IPS DF 19.7 (cell line): ENCODE measurements around the gene ROBO2.

Experiments
- DNase-seq: peaks from one replicate; pipeline ENCODE4 v3.0.0-alpha.2; 2013; ENCODE audit warnings: low read depth, low spot score

The ROBO2 gene

DNA sequence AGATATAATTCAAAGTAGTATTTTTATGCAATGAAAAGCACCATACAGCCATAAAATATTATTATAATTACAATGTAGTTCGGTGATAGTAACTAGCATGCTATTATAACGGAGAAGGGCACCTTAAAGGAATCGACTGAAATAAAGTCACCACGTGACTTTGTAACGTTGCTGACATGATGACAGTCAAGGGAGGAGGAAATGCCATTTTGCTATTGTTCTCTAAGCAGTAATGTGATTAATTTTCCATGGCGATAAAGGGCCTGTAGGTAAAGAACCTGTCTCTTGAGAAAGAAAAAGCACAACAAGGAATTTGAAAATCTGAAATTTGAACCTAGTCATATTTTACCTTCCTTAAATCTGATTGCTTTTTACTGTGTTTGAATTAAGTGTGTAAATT, 526.2 kb downstream of the ROBO2 start:
- no peak for DNase-seq

DNA sequence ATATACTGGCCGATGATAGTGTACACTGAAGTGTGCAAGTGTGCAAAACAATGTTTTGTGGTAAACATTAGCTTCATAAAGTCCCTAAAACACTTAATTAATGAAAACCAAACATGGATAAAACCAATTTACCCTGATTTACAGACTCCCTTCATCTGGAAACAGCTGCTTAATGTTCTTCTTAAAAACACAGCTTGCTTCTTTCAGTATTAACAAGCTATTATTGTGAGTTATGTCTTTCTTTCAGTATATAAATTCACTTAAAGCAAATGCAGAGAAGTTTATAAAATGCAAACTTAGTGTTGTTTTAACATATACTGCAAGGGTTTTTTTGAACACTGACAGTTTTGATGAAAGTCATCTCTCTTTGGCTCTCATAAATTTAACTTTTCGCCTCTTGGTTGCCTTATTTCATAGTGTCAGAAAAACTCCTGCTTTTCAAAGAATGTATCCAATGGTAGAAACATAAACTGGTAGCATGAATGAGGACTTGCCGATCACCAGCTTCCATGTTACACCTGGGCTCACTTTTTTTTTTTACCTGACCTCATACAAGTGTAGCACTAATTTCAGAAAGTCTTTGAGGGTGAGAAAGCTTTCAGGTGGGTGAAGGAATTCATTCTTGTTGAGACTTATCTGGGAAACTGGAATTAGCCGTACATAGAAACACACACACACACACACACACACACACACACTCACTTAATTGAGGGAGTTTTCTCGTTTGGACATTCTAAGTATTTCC, 532.2 kb downstream of the ROBO2 start:
- DNase-seq, result no peak

DNA sequence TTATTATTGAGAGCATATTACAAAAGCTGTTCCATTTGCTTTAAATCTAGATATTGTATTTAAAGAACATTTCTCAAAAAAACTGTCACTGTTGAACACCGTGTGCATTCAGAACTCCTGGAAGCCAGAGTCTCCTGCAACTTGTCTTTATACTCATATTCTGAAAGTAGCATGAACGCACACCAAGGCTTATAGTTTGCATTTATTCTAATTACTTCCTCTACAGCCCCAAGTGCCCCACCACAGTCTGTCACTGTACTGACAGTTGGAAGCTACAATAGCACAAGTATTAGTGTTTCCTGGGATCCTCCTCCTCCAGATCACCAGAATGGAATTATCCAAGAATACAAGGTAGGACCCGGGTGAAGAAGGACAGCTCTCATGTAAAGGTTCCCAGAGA, 537.4 kb downstream of the ROBO2 start:
- no peak for DNase-seq

DNA sequence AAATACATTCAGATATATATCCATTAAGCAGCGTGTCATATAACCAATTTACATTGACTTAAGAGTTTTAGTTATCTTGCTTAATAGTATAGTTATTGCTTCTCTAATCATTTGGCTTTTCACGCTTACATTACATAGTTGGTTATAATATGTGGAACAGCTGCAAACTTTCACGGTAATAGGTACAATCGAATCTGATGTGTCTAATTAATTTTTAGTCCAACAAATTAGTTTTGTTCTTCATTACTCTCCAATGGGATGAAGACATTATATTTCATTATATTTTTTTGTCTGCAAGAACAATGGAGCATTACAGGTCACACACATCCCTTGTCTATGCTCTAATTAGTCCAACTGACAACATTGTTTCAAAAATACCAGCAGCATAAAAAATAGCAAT, 546.3 kb downstream of the ROBO2 start:
- no peak for DNase-seq

DNA sequence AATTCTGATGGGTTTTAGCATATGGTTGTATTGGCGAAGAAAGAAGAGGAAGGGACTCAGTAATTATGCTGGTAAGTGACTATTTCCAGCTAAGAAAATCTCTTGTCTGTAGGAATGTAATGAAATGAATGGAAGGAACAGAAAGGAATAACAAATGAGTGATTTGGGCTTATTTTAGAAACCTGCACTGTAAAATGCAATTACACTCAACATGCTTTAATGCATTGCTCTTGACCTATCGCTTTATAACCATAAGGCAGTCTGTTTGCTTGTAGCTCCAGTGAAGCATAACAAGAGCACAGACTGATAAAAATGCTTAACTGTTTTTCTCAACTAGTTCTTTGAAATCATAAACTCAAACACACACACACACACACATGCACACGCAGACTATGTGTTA, 549.0 kb downstream of the ROBO2 start:
- no peak for DNase-seq

DNA sequence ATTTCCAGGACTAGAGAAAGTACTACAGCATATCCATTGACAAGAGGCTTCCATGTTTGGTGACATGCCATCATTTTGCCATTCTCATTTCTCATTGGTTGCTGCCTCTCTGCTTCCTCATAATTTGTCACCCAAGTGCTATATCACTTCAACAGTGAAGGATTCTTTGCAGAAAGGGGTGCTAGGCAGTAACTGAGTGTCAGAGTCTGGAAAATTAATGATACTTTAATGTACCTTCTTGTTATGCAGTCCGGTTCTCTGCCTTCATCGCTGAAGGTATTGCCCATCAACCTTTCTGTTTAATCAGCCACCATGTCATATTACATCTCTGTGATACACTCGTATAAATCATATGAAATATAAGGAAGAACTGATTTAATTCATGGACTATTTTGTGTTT, 550.3 kb downstream of the ROBO2 start:
- DNase-seq, result no peak

DNA sequence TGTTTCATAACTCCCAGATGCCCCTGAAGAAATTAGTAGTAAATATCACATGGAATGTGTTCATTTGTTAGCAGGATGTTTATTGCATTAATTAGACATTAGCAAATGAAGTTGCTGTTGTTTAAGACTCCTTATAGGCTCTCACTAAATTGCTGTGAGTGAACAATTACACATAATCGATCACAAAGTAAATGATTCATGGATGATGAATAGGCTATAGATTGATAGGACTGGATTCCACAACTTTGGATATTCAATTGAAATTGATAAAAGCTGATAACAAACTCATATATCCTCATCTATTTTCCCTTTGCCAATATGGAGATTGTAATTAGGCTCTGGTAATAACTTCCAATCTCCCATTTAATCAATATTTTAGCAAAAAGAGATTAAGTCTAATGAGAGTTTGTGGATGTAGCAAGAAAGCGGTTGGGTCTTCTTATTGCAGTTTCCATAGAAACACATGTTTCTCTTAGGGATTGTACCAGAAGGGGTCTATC, 555.5 kb downstream of the ROBO2 start:
- no peak for DNase-seq

DNA sequence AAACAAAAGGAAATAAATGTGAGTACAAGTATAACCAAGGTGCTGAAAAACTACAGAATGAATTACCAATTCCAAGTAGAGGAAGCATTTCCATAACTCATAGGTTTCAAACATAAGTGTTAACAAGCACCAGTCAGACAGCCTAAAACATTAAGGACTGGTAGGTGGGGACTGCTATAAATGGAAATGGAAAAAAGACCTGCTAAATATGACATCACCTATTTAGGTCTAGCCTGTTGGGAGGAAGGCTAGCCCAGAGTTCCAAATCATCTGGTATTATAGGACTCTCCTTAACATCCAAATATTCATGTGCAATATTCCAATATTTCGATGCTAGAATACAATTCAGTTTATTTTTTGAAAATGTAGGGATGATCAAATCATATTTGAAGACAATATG, 560.0 kb downstream of the ROBO2 start:
- DNase-seq, result no peak

DNA sequence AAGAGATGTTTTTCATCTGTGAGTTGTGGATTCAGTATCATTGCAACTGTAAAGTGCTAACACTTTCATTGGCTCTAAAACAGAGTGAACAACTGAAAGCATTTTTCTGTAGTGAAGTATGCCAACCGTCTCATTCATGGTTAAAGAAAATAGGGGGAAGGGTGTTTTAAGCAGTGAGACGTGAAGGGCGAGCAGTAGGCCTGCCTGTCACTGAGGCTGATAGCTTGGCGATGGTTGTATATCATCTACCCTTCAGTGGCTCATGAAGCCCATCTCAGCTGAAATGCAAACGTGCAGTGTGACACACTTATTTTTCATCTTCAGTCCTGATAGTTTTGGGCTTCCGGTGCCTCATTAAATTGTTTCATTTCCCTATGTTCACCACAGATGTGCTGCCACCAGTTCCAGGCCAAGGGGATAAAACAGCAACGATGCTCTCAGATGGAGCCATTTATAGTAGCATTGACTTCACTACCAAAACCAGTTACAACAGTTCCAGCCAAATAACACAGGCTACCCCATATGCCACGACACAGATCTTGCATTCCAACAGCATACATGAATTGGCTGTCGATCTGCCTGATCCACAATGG, 562.0 kb downstream of the ROBO2 start:
- no peak for DNase-seq

DNA sequence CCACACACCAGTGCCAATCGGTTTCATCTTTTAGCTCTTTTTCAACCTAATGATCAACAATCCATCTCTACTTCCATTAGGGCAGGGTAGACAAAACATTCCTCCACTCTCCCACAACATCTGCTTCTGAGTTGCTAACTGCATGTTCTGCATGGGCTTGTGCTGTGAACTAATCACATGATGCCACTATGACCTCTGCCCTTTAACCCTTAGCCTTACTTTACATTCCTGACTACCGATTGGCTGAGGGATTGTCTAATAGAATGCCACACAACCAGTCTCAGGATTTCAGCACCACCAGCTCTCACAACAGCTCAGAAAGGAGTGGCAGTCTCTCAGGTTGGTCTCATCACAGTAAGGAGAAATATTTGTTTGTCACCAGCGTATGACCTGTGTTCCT, 562.8 kb downstream of the ROBO2 start:
- no peak for DNase-seq

DNA sequence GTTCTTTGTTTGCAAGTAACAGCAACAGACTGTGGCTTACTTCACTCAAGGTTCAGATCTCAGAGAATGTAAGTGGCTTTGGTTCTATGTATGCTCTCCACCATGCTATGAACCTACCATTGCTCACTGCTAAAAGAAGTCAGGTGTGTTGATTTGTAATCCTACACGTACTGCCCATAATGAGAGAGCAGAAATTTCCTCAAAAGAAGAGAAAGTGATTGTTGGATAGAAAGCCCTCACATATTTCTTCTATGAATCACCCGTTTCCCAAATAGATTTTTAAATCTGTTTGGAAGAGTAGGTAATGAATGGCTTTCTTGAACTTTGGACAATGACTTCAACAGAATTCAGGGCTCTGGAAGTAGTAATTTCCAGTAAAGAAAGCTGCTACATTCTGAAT, 565.4 kb downstream of the ROBO2 start:
- no peak for DNase-seq

DNA sequence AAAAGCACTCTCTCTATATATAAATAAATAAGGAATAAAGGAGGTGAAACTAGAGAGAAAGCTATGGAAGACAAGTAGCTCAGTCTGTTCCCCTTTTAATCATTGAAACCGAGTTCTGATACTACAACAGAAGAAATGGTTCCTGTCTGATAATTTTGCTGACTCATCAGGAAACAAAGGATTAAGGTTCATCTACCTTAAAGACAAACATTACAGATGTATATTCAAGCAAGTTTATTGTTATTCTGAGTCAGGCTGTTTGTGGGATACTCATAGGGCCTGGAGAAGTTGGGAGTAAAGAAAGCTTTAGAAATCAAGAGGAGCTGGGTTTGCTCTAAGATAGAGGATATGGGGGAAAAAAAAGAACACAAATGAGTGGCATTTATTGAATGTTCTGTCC, 566.0 kb downstream of the ROBO2 start:
- no peak for DNase-seq

DNA sequence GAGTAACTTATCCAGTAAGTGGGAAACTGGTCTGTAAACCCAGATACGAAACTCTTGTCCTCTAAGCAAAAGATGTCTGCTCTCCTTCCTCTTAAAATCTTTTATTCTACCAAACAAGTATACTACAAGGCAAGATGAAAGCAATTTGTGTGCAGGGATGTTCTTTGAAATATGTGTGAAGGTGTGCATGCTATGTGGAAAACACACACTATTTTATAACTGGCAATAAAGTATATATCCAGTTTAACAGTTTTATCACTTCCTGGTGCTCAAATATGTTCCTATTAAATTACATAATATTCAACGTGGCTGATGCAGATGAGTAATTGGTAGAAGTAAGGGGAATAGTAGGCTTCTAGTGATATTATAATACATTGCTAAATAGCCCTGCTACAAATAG, 566.5 kb downstream of the ROBO2 start:
- DNase-seq, result no peak

DNA sequence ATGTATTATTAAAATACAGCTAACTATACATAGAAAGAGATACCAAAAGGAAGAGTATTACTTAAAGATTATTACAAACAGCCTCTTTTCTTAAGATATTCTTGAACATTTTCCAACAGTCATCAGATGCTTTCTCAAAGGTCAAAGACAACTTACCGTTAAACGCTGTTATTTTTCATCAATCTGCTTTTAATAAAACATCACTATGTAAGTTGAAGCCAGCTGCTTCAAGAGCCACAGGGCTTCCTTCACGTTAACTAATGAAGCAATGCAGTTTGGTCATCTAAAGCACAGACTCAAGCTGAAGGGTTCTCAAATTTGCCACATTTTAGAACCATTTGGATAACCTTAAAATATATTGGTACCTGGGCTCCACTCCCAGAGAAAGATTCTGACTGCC, 578.8 kb downstream of the ROBO2 start:
- DNase-seq, result no peak

DNA sequence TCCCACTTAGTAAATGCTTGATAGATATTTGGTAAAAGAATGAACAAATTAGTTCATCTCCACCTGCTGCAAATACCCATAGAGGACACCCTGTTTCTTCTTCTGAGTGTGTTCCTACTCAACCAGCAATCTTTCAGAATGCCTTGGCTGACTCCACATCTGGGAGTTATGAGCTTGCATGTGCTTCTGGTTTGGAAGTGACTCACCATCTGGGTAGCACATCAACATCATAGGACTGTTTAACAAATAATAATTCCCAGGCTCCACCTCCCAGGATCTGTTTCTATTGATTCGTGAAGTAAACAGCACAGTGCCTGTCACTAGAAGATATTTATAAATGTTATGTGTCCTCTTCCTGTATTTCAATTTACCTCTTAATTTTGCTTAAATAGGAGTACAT, 580.1 kb downstream of the ROBO2 start:
- no peak for DNase-seq

DNA sequence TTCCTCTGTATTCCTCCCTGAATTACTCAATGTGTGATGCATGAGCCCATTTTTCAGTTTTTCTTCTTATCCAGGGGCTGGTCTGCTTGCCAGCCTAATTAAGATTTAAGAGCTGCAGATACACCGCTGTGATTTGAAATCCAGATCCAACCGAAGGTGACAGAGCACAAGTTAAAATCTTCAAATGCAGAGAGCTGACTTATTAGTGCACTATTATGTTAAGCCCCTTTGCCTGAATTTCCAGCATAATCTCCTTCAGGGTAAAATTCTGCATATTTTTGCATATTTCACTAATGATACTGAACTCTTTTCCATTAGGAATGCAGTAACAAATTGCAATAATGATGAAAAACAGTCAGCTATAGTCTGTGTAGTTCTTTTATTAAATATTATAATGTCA, 583.6 kb downstream of the ROBO2 start:
- no peak for DNase-seq

DNA sequence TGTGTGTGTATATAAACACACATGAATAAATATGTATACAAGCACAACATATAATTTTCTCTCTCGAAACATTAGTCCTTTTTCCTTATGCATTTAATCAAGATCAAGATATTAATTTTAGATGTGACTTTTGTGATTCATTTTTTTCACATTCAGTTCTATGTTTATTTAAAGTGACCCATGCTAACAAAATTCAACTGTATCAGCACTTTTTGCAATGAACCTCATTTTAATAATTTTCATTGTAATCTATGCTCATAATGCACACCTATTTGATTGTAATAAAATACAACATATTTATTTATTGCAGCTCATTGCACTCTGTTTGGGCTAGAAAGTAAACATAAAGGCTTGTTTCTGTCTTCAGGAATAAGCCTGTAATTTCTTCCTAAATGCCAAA, 586.3 kb downstream of the ROBO2 start:
- no peak for DNase-seq

DNA sequence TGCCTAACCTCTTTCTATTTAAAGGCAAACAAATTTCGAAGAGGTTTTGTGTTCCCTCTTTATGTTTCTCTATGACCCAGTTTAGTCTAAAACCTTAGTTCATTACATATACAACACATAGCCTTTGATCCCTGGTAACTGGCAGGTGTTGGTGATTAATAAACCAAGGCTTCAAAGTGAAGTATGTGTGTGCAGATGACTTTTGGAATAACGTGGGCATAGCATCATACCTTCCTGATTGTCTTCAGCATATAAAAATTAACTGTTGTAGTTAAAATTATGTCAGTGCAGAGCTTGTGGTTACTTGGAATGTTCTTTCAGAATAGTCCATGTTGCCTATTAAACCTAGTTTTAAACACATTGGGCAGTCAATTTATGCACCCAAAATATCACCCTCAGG, 608.3 kb downstream of the ROBO2 start:
- no peak for DNase-seq

DNA sequence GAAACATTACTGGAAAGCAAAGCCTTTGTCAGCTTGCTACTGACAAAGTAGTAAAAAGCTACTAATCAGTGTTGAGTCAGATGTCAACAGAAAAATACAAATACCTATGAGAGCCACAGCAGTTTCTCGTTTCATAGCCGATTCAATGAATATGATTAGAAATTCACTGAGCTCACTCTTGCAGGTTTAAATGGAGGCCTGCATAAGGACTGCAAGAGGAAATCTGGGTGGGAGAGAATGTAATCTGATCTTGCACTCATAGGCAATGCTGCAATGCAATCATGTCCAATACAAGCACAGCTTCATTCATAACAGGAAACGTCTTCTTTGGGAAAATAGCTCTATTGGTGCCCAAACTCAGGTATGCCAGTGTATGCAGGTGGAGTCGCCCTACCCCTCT, 608.8 kb downstream of the ROBO2 start:
- DNase-seq, result no peak

DNA sequence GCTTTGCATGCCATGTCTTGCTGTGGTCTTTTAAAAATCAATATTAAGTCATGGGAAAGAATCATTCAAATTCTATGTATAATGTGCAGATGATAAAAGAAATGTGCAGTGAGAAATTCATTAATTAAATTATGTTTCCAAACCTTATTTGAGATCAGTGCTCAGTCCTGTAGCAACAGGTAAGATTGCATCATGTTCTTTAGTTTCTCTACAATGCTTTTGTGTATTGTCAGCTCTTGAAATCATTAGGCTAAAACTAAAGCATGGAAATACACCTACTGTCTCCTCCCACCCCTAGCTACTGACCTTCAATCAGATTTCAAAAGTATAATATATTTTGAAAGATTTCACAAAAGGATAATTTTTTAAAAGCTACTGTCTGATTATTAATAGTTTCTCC, 612.7 kb downstream of the ROBO2 start:
- no peak for DNase-seq

DNA sequence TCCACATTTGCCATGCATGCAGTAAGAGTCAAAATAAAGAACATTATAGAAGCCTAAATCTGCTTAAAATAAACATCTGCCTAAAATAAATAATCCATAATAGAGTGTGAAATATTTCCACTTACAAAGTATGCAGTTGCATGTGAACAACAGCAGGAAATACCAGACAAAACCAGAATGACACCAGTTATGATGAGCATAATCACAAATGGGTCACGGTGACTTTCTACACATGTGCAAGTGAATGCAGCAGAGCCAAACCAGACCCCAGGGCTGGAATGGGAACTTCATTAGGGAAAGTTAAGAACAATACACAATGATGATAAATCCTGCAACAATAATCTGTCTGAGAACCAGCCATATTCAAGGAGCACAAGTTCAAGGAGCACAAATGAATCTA, 615.5 kb downstream of the ROBO2 start:
- no peak for DNase-seq

DNA sequence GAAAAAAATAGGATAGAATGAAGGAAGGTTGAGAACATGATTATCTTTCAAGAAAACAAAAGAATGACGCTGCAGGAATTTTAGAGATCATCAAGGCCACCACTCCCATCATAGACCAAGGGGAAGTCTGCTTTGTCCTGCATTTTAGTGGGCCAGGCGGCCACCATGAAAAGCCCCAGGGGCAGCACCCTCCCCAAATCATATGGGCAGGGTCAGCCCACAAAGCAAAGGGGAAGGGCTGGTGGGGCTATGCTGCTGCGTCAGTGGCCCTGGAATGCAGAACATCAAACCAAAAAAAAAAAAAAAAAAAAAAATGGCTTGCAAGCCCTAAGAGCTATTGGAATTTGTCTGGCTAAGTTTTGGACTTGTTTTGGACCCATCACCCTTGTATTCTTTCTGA, 620.8 kb downstream of the ROBO2 start:
- DNase-seq, result no peak

DNA sequence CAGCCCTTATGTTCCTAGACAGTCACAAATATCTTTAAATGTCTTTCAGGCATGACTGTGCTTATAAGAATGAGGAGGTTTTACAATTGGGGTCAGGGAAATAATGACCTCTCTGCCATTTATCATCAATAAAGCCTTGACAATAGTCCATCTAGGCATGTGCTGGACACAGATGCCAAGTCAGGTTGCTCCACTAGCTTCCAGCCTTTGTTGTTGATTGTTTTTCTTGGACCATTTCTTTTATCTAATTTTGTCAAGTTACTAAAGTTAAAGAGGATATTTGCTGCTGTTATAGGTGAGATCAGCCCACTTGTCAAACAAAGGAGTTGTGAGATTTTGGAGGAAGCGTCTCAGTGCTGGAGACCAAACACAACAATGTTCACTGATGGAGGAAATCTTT, 628.0 kb downstream of the ROBO2 start:
- no peak for DNase-seq

DNA sequence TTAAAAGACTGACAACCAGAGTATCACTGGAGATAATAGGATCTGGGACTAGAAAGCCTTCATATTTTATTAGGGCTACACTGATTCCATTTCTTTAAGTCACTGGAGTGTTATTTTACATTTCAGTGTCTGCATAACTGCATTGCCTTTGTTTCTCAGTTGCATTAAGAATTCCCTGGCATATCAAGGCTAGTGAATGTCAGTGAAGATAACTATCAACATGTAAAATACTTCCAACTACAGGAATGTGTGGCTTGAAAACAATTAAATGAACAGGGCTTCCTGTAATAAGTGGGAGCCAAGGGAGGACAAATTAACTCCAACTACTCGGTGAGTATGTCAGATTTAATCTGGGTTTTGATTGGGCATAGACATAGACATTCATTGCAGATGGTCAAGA, 628.5 kb downstream of the ROBO2 start:
- DNase-seq, result no peak
